A549 (cell line): ENCODE data around the gene RPRD2. TPM values are rescaled to one million over a fixed set of nuclear protein-coding genes. Genes with fewer than 3 reads are reported as not detected.

ENCODE experiments used
- ATAC-seq, 2 experiments: fragments of 200-7000 bp in 1 of 2; fragments of >200 bp in 1 of 2; cut with Nextera tagmentation in 1 of 2; cut with Tn5 transposase in 1 of 2; 3 replicates each; pipeline versions ENCODE4 v1.8.0 to v1.9.1; 2018 to 2020; ENCODE audit warnings: mild to moderate bottlenecking in 1 of 2, moderate library complexity in 1 of 2
- CTCF ChIA-PET: fragments of 300-600 bp; sonication (Branson Sonifier 250); formaldehyde crosslinking; extraction: SDS; loops from one replicate; lab custom pipeline; 2021; ENCODE audit warnings: antibody characterized with exemption, inconsistent platforms; lab: Yijun Ruan, JAX
- POLR2A ChIA-PET: fragments of 350-600 bp; formaldehyde crosslinking; extraction: SDS; loops from one replicate; lab custom pipeline; 2021; ENCODE audit warnings: antibody characterized with exemption, inconsistent platforms; lab: Yijun Ruan, JAX
- DNase-seq, 2 experiments: peaks; one replicate each; pipeline versions ENCODE4 v3.0.0 to v3.0.0-alpha.2; 2011 to 2016; ENCODE audit warnings: low read depth in 1 of 2, low spot score in 1 of 2
- FAIRE-seq: peaks from 2 replicates; lab custom pipeline; 2011; peaks lifted over from hg19 to GRCh38; lab: Jason Lieb, UNC
- H3K27ac ChIP-seq, 2 experiments: fragments of >200 bp; sonication (Bioruptor Twin); formaldehyde crosslinking; 3 replicates each; pipeline ENCODE4 v1.5.1; 2016 to 2017
- H3K4me1 ChIP-seq: fragments of >200 bp; sonication (Bioruptor Twin); formaldehyde crosslinking; 3 replicates; pipeline ENCODE4 v1.6.1; 2016
- H3K4me2 ChIP-seq: fragments of >200 bp; sonication (Bioruptor Twin); formaldehyde crosslinking; 3 replicates; pipeline ENCODE4 v1.6.1; 2016
- H3K4me3 ChIP-seq: fragments of >200 bp; sonication (Bioruptor Twin); formaldehyde crosslinking; 3 replicates; pipeline ENCODE4 v1.5.1; 2016
- H3K9me3 ChIP-seq: fragments of >200 bp; sonication (Bioruptor Twin); formaldehyde crosslinking; 3 replicates; pipeline ENCODE4 v1.6.1; 2016
- BHLHE40 ChIP-seq: IDR thresholded peaks from 2 replicates; pipeline ENCODE4 v1.6.1; 2012; ENCODE audit warnings: low read depth, low read length, inconsistent platforms
- CBX8 ChIP-seq: fragments of 200-600 bp; sonication (generic); IDR thresholded peaks from 2 replicates; pipeline ENCODE4 v1.6.1; 2016
- CEBPB ChIP-seq, 2 experiments: fragments of >200 bp in 1 of 2; sonication (Bioruptor Twin) in 1 of 2; formaldehyde crosslinking in 1 of 2; IDR thresholded peaks; 2 replicates each; pipeline ENCODE4 v1.6.1; 2012 to 2016
- EHF ChIP-seq: fragments of 250-450 bp; sonication (Bioruptor Pico); IDR thresholded peaks from 2 replicates; pipeline ENCODE4 v1.5.0; 2020; ENCODE audit warnings: mild to moderate bottlenecking
- FOSB ChIP-seq: fragments of 250-450 bp; sonication (Bioruptor Pico); IDR thresholded peaks from 2 replicates; pipeline ENCODE4 v1.5.0; 2020; ENCODE audit warnings: mild to moderate bottlenecking, moderate library complexity
- FOXS1 ChIP-seq: fragments of 250-450 bp; sonication (Bioruptor Pico); IDR thresholded peaks from 2 replicates; pipeline ENCODE4 v1.5.0; 2020; ENCODE audit warnings: mild to moderate bottlenecking, moderate library complexity
- GATA3 ChIP-seq: IDR thresholded peaks from 2 replicates; pipeline ENCODE4 v1.6.1; 2012; ENCODE audit warnings: borderline replicate concordance
- HOXA7 ChIP-seq: fragments of 250-450 bp; sonication (Bioruptor Pico); IDR thresholded peaks from 2 replicates; pipeline ENCODE4 v1.5.0; 2020; ENCODE audit warnings: mild to moderate bottlenecking, moderate library complexity
- JUN ChIP-seq, 2 experiments: fragments of >200 bp; sonication (Bioruptor Twin); formaldehyde crosslinking; IDR thresholded peaks; 2 replicates in 1 of 2; 3 replicates in 1 of 2; pipeline ENCODE4 v1.6.1; 2016 to 2017
- MAX ChIP-seq: IDR thresholded peaks from 2 replicates; pipeline ENCODE4 v1.6.1; 2012
- MAZ ChIP-seq: fragments of 150-350 bp; IDR thresholded peaks from 2 replicates; pipeline ENCODE4 v1.6.1; 2014; ENCODE audit warnings: antibody characterized with exemption, low read depth, low read length, borderline replicate concordance
- MYC ChIP-seq: IDR thresholded peaks from 2 replicates; pipeline ENCODE4 v1.6.1; 2012; ENCODE audit warnings: mild to moderate bottlenecking, inconsistent platforms, low read length, improper control_type of control experiment, borderline replicate concordance
- PHF8 ChIP-seq: fragments of 200-600 bp; sonication (generic); IDR thresholded peaks from 2 replicates; pipeline ENCODE4 v1.6.1; 2016; ENCODE audit warnings: low read depth, mild to moderate bottlenecking, antibody characterized with exemption, moderate library complexity, borderline replicate concordance
- POLR2A ChIP-seq: IDR thresholded peaks from 2 replicates; pipeline ENCODE4 v1.6.1; 2012; ENCODE audit warnings: mild to moderate bottlenecking, low read length
- POLR2AphosphoS2 ChIP-seq: conservative IDR thresholded peaks from 2 replicates; pipeline ENCODE4 v1.6.1; 2012; ENCODE audit warnings: low read length, improper control_type of control experiment, inconsistent platforms
- RARB ChIP-seq: fragments of 250-450 bp; sonication (Bioruptor Pico); IDR thresholded peaks from 2 replicates; pipeline ENCODE4 v1.8.0; 2021; ENCODE audit warnings: mild to moderate bottlenecking, moderate library complexity
- RCOR1 ChIP-seq: fragments of 150-350 bp; IDR thresholded peaks from 2 replicates; pipeline ENCODE4 v1.6.1; 2014; ENCODE audit warnings: antibody characterized with exemption, low read length, low read depth
- RFX5 ChIP-seq: fragments of 450-650 bp; IDR thresholded peaks from 2 replicates; pipeline ENCODE4 v1.7.1; 2014; ENCODE audit warnings: antibody characterized with exemption, mild to moderate bottlenecking, moderate library complexity
- SMC3 ChIP-seq: fragments of >200 bp; sonication (Bioruptor Twin); formaldehyde crosslinking; IDR thresholded peaks from 3 replicates; pipeline ENCODE4 v1.6.1; 2018; ENCODE audit warnings: inconsistent platforms
- TP53 ChIP-seq: fragments of 250-450 bp; sonication (Bioruptor Pico); IDR thresholded peaks from 2 replicates; pipeline ENCODE4 v1.5.0; 2021; ENCODE audit warnings: mild to moderate bottlenecking, moderate library complexity
- USF2 ChIP-seq: fragments of 450-650 bp; IDR thresholded peaks from 2 replicates; pipeline ENCODE4 v1.6.1; 2014; ENCODE audit warnings: antibody characterized with exemption
- ZC3H11A ChIP-seq: fragments of 450-650 bp; IDR thresholded peaks from 2 replicates; pipeline ENCODE4 v1.6.1; 2014; ENCODE audit warnings: antibody characterized with exemption, mild to moderate bottlenecking
- ZNF302 ChIP-seq: fragments of 250-450 bp; sonication (Bioruptor Pico); IDR thresholded peaks from 2 replicates; pipeline ENCODE4 v1.9.0; 2021; ENCODE audit warnings: inconsistent platforms, mild to moderate bottlenecking, moderate library complexity
- WGBS: methylation state at CpG from one replicate; pipeline ENCODE4 v1.1.6; 2017; ENCODE audit errors: missing lambda C conversion rate; 5-methylcytosine and 5-hydroxymethylcytosine counted together
- polyA plus RNA-seq, 4 experiments: library from polyadenylated mRNA; depleted of rRNA in 3 of 4; stranded (reverse); fragments of >200 nt; fragmentation: RNase III in 1 of 4; extraction: RNeasy Plus Mini Kit Qiagen cat#74134 plus additional on column Dnase treatment in 1 of 4; gene quantifications; 2 replicates in 3 of 4; 3 replicates in 1 of 4; pipeline ENCODE4 v1.2.3, GENCODE V29; 2011 to 2017
- TF ChIP-seq, protein P1 (sequence below): IDR thresholded peaks from 2 replicates; pipeline ENCODE4 v1.6.1; 2012
- TF ChIP-seq, protein P2 (sequence below): IDR thresholded peaks from 2 replicates; pipeline ENCODE4 v1.6.1; 2012; ENCODE audit warnings: low read depth, borderline replicate concordance
- TF ChIP-seq, protein P3 (sequence below): fragments of >200 bp; sonication (Bioruptor Twin); formaldehyde crosslinking; IDR thresholded peaks from 2 replicates; pipeline ENCODE4 v1.6.1; 2016

Gene RPRD2
- polyA plus RNA-seq, 2 of the 4 experiments (the other 2 are of a cell fraction): 10.3 to 20.8 TPM

GRCh38 chr1:150513351-150513791, 149.4 kb downstream of the RPRD2 start:
- POLR2A ChIA-PET: interaction anchor here (0.7 kb wide), 1 partner anchor 244 kb away, joined by 5 read pairs; no protein-coding TSS in a partner anchor
- Histone ChIP-seq H3K4me2 (no peak overlapping the region), H3K27ac (no peak overlapping the region), H3K9me3 (no peaks in the 10 kb centered on the region), H3K4me3 (no peak overlapping the region), H3K4me1 (0 out of 3 replicates have a peak, but pooled peaks cover 17% of the 10 kb centered on the region)
- CTCF ChIA-PET: interaction anchor here (0.7 to 12.4 kb wide), 4 partner anchors 9 to 132 kb away, joined by 4 to 114 read pairs (median 6); no protein-coding TSS in a partner anchor
- ATAC-seq: no peak
- WGBS: 81% methylated on average over 6 of the region's 7 CpGs
- no peak for FAIRE-seq
- TF ChIP-seq MAZ: no peak
- DNase-seq: no peak

DNA sequence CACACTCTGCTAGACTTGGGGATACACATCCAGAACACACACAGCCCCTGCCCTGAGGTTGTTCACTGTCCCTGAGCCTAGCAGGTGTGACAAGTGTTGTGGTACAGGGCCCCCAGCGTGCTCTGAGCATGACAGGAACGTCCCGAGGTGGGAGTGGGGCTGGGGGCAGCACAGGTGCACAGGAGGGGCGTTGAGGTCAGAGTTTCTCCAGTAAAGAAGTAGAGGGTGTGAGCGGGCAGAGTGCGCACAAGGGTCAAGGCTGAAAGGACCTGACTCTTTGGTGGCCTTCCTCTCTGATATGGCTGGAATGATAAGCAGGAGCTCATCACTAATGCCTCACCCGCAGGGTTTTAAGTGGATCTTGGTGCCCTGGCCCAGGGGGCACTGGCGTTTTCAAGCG, 150.3 kb downstream of the RPRD2 start:
- TF ChIP-seq RCOR1: no peak
- CTCF ChIA-PET: interaction anchor here (0.6 to 12.4 kb wide), 5 partner anchors 10 to 107 kb away, joined by 3 to 114 read pairs (median 8); partner anchors contain the start of gene TARS2
- no peak for DNase-seq
- FAIRE-seq: no peak
- POLR2A ChIA-PET: no interaction called here
- no peaks in the 10 kb centered on the region for H3K9me3 ChIP-seq
- no peak overlapping the region for H3K27ac ChIP-seq
- H3K4me2 ChIP-seq: no peak overlapping the region; the same call in 2 of the 3 replicates
- 0 out of 3 replicates have a peak, but pooled peaks cover 17% of the 10 kb centered on the region for H3K4me1 ChIP-seq
- no peak for ATAC-seq
- H3K4me3 ChIP-seq: no peak overlapping the region
- WGBS: 89% methylated on average over 9 of the region's 9 CpGs

GRCh38 chr1:150514913-150515327, 151.0 kb downstream of the RPRD2 start:
- no peak for DNase-seq
- ChIA-PET CTCF (interaction anchor here (0.6 to 12.4 kb wide), 7 partner anchors 10 to 331 kb away, joined by 3 to 114 read pairs (median 4); partner anchors contain the start of gene TARS2), POLR2A (interaction anchor here (0.5 to 2.3 kb wide), 11 partner anchors 10 to 215 kb away, joined by 3 to 17 read pairs (median 4); partner anchors contain the start of genes MCL1, RPRD2 and TARS2)

GRCh38 chr1:150515328-150516049, 151.5 kb downstream of the RPRD2 start, which contains the start of gene FALEC:
Gene FALEC, plus strand, starts transcription at chr1:150515752.
- H3K4me2 ChIP-seq: peak within 1 kb of the TSS; percentile 91
- ChIA-PET POLR2A (interaction anchor here (0.5 to 2.3 kb wide), 14 partner anchors 10 to 234 kb away, joined by 3 to 17 read pairs (median 4); partner anchors contain the start of genes MCL1, RPRD2 and TARS2), CTCF (interaction anchor here (0.5 to 12.4 kb wide), 9 partner anchors 11 to 331 kb away, joined by 3 to 114 read pairs (median 4); partner anchors contain the start of gene TARS2)
- DNase-seq (peak; percentile 96 to 97), ATAC-seq (peak; percentile 93 to 97), FAIRE-seq (no peak)
- H3K4me1 ChIP-seq: 0 out of 3 replicates have a peak, but pooled peaks cover 17% of the 10 kb centered on the region
- WGBS: 2% methylated on average over 39 of the region's 54 CpGs
- H3K4me3 ChIP-seq: peak within 1 kb of the TSS; percentile 50
- peak within 1 kb of the TSS; percentile 76 to 94 for H3K27ac ChIP-seq
- no peaks in the 10 kb centered on the region for H3K9me3 ChIP-seq
- TF ChIP-seq USF2 (peak; percentile 8; the same call in 1 of the 2 replicates), MAZ (0 out of 2 replicates have a peak, but pooled peaks have one; percentile 15), EHF (CRISPR knock-in tag) (no peak), SMC3 (no peak), JUN (IDR thresholded peaks at IDR 0.05) (peak; percentile 45 to 81; a peak in 3 of 5 replicates), PHF8 (peak; percentile 85; the same call in 1 of the 2 replicates), POLR2A (peak; percentile 70), RFX5 (0 out of 2 replicates have a peak, but pooled peaks have one; percentile 36), CBX8 (no peak), FOSB (CRISPR knock-in tag) (no peak), POLR2AphosphoS2 (no peak), MYC (peak; percentile 62; the same call in 1 of the 2 replicates)
- TF ChIP-seq, protein P1, sequence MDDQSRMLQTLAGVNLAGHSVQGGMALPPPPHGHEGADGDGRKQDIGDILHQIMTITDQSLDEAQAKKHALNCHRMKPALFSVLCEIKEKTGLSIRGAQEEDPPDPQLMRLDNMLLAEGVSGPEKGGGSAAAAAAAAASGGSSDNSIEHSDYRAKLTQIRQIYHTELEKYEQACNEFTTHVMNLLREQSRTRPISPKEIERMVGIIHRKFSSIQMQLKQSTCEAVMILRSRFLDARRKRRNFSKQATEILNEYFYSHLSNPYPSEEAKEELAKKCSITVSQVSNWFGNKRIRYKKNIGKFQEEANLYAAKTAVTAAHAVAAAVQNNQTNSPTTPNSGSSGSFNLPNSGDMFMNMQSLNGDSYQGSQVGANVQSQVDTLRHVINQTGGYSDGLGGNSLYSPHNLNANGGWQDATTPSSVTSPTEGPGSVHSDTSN: peak; percentile 90
- TF ChIP-seq, protein P2, sequence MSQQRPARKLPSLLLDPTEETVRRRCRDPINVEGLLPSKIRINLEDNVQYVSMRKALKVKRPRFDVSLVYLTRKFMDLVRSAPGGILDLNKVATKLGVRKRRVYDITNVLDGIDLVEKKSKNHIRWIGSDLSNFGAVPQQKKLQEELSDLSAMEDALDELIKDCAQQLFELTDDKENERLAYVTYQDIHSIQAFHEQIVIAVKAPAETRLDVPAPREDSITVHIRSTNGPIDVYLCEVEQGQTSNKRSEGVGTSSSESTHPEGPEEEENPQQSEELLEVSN: peak; percentile 73
- TF ChIP-seq, protein P3, sequence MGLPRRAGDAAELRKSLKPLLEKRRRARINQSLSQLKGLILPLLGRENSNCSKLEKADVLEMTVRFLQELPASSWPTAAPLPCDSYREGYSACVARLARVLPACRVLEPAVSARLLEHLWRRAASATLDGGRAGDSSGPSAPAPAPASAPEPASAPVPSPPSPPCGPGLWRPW: no peak

More at GRCh38 chr1:150514913-150515327, 151.0 kb downstream of the RPRD2 start:
- Histone ChIP-seq H3K4me2 (peak overlapping the region; percentile 91), H3K27ac (peak overlapping the region; percentile 69 to 94), H3K4me3 (peak overlapping the region; percentile 50), H3K9me3 (no peaks in the 10 kb centered on the region), H3K4me1 (0 out of 3 replicates have a peak, but pooled peaks cover 17% of the 10 kb centered on the region)
- FAIRE-seq (no peak), ATAC-seq (no peak; a peak in 1 of 6 replicates)
- WGBS: 47% methylated on average over 21 of the region's 21 CpGs
- TF ChIP-seq MAX: no peak
- TF ChIP-seq MYC: no peak
- no peak for TF ChIP-seq FOXS1 (CRISPR knock-in tag)
- TF ChIP-seq ZNF302: no peak
- TF ChIP-seq BHLHE40: no peak
- TF ChIP-seq HOXA7 (CRISPR knock-in tag): no peak
- no peak for TF ChIP-seq RCOR1
- TF ChIP-seq TP53 (CRISPR knock-in tag): no peak
- TF ChIP-seq RARB: no peak
- no peak for TF ChIP-seq ZC3H11A
- TF ChIP-seq, protein P2: no peak
- TF ChIP-seq CEBPB (IDR thresholded peaks at IDR 0.05): no peak
- no peak for TF ChIP-seq GATA3
